Stimulated activated CD8-positive, alpha-beta memory T cell treated with anti-CD3 and anti-CD28 coated beads, Interleukin-15, amount 100 ng/mL, for 24 hours (primary cell): ENCODE results near the gene PLCH2.
"Not testable (repeated sequence)": the region's sequence is repeated elsewhere in the genome, so short reads cannot be mapped to it uniquely, and the experiment has no call there.

ENCODE experiments used
- DNase-seq: peaks from one replicate; pipeline ENCODE4 v3.0.0-alpha.2; 2020; ENCODE audit warnings: low read depth

PLCH2 gene

DNA sequence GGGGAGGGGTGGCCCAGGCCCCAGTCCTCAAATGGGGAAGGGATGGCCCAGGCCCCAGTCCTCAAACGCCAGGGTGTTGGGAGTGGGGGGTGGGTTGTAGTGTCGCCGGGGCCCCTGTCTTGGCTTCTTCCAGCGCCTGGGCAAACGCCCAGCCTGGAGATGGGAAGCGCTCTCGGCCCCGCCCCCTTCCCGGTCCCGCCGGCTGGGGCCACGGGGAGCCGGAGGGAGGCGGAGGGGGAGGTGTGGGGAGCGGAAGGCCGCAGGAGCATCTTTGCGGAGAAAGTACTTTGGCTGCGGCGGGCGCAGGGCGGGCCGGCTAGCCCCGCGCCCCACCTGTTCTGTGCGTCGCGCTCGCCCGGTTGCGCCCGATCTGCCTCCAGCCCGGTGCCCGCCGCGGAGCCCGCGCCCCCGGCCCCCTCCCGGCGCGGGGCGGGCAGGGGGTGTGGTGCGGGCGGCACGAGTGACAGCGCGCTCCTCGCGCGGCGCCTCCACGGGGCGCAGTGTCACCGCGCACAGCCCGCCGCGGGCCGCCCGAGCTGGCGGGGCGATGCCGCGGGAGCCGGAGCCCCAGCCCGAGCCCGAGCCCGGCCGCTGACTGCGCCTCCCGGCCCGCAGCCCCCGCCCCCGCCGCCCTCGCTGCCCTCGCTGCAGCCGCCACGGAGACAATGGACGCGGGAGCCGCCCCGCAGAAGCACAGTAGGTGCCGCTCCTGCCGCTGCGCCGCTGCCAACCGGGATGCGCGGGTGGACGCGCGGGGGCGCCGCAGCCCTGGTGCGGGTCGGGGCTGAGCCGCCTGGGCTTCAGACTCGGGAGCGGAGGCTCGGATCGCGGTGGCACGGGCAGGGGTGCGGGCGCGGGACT lies 32.6 kb upstream of the PLCH2 start:
- no peak for DNase-seq

GRCh38 chr1:2444138-2444591 lies 31.9 kb upstream of the PLCH2 start:
- DNase-seq = no peak

DNA sequence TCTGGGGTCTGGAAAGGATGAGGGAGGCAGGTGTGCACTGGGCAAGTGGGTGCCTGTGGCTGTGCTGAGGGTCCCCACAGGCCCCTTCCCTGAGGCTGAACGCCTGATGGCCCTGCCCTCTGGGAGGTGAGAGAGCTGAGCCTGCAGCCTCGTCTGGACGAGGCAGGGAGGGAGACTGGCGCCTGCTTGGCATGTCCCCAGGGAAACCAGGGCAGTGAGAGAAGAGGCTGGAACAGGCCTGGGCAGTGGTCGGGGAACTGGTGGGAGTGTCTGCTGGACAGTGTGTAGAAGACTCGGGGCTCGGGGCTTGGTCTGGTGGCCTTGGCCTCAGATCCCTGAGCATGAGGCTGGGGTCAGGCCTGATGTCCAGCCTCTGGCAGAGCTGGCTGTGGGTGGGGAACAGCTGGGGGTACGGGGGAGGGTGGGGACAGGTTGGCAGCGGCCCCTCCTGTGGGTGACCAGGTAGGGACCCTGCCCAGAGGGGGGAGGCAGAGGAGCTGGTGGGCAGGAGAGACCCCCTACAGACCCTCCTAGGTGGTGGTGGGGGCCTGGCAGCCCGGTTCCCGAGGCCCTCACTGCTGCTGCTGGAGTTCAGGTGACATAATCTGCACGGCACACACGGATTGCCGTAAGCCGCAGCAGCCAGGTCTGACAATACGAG lies 30.8 kb upstream of the PLCH2 start:
- DNase-seq = no peak

- no peak for DNase-seq
These were observed 30.3 kb upstream of the PLCH2 start for GRCh38 chr1:2445823-2446215.

DNA sequence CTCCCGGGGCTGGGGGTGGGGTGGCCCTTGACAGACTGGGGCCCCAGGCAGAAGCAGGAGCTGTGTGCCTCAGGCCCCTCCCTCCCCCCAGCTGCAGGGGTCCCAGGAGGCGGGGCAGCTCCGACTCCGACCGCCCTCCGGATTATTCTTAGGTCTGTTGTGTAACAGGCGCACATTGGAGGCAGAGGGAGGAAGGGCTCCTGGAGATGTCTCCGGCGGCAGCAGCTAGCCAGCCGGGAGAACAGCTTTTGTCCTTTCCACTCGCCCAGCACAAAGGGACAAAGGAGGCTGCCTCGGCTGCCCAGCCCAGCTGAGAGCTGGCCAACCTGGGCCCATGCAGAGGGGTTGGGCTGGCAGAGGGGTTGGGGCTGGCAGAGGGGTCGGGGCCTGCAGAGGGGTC lies 29.7 kb upstream of the PLCH2 start:
- no peak for DNase-seq

DNA sequence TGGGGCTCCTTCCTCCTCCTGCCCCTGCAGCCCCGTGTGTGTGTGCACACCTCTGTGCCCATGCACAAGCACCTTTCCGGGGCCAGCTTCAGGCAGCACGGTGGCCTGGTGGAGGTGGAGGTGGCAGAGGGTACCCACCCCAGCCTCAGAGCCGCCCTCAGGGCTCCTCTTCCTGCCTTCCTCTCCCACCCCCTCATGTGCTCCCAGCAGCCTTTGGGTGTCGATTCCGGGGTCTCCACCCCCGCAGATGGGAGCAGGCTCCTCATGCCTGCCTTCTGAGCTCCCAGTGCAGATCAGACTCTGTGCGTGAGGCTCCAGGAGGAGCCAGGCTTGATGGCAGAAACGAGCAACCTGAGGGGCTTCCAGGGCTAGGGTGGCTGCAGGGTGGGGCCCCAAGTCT lies 29.2 kb upstream of the PLCH2 start:
- no peak for DNase-seq

DNA sequence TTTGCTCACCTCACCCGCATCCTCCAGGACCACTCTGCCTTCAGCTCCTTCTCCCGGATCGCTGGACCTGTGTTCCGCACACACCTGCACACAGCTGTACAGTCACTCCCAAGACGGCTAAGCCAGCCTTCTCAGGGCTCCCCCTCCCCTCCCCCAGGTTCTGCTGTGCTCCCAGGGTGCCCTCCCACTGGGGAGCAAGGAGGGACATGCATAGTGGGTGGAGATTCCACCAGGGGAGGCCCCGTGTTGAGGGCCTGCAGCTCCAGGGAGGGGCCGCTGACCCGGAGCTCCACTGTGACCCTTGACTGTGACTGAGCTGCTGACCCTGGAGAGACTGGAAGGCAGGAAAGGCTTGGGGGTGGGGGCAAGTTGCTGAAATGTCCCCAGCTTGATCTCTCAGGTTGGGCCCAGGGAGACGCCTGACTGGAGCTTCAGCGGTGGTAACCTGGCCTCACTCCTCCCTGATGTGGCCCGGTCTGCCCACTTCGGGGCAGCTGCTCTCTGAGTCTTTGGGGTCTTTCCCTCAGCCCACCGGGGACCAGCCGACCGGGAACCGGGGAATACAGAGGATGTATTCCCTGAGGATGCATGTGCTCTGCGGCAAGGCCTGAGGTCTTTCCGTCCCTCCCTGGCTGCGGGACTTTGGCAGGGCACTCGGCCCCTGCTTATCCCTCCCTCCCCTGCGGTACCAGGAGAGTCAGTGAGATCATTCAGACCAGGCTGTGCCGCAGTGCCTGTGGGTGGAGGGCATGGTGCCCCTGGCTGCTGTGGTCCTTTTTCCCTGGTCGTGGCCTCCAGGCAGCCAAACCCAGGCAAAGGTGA lies 28.6 kb upstream of the PLCH2 start:
- no peak for DNase-seq

- DNase-seq = no peak
These were observed 28.0 kb upstream of the PLCH2 start for GRCh38 chr1:2448098-2448445.

- DNase-seq = no peak
These were observed 26.2 kb upstream of the PLCH2 start for GRCh38 chr1:2449636-2450454.

DNA sequence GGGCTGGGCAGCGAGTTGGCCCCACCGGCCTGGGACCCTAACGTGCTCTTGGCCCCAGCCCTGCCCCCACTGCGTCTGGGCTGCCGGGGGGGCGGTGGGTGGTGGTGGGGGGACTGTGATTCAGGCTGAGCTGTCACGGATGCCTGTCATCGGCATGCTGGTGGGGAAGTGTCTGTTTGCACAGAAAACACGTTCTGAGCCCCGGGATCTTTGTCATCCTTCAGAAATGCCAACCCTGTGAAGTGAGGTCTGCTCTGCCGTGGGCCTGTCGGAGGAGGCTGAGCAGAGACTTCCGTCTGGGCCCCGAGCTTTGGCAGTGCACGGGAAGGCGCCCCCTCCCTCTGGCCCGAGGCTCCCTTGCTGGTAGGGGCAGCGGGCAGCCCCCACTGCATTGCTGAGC lies 24.3 kb upstream of the PLCH2 start:
- DNase-seq = no peak

DNA sequence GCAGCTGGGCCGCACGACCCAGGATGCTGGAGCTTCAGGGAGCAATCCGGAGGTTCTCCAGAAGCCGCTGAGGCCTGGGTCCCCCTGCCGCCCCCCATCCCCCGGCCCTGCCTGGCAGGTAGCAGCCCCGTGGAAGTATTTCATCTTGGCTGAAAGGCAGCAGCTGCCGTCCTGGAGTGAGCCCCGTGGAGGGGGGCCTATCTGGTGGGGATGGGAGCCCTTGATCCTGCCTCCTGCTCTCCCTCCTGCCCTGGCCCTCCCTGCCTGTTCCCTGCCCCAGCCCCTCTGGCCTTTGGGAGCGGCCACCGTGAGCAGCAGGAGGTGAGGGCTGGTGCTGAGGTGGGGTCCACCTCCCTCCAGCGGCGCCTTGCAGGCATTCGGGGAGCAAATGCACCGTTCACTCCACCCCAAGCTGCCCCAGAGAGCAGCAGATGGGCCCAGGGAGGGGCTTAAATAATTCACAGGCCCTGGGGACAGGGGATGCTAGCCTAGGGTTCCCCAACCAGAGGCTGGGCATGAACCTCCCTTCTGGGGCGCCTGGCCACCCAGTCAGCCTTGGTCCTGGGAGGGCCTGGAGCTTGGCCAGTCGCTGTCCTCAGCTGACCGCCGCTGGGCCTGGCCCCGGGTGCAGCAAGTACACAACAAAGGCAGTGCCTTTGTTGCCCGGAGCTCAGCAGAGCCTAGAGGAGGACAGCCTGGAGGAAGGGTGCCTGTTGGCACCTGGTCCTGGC lies 23.7 kb upstream of the PLCH2 start:
- DNase-seq = no peak

- no peak for DNase-seq
These were observed 23.2 kb upstream of the PLCH2 start for GRCh38 chr1:2452932-2453315.

DNA sequence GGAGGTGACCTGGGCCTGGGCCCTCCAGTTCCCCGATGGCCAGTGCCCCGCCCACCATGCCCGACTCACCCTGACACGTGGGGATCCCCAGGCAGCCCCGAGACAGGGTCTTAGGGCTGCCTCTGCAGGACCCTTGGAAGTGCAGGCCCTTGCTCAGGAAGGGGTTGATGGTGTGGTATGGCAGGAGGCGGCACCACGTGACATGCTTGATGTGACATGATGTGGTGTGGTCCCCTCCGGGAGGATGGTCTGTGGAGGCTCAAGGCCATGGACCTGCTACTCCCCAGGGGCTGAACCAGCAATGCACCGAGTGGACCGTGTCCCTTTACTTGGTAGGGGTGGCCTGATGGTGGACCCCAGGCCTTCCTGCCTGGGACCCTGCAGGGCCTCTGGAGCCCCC lies 21.9 kb upstream of the PLCH2 start:
- no peak for DNase-seq

DNA sequence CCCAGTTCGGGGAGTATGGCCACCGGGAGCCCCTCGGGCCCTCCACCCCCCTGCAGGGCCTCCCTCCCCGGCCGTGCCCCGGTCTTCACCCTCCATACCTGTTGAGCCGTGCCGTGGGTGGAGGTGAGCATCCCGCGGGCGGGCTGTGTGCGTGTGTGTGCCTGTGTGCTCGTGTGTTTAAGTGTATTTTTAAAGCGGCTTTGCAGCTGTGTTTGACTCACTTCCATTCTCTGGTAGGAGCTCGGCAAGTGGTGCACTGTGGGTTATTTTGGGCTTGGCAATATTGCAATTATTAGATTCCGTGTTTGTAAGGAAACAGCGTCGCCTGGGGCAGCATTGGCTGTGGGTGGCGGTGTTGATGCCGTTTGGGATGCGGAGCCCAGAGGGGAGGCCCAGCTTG lies 20.3 kb upstream of the PLCH2 start:
- no peak for DNase-seq

DNA sequence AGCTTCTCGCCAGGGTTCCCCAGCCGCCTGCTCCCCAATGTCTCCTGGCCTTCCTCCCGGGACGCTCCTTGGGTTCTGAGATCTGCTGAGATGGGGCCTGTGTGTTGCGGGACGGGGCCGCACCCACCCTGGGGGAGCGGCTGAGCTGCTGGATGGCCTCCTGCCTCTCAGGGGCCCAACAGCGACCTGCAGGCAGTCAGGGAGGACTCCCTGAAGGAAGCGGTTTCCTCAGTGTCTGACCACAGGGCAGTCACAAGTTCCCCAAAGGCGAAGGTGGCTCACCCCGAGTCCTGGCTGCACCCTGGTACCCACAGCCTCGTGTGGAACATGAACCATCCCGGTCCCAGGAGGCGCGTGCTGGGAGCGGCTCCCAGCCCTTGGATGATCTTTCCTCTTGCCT lies 18.6 kb upstream of the PLCH2 start:
- no peak for DNase-seq

- DNase-seq = no peak
These were observed 17.4 kb upstream of the PLCH2 start for GRCh38 chr1:2458687-2459086.

DNA sequence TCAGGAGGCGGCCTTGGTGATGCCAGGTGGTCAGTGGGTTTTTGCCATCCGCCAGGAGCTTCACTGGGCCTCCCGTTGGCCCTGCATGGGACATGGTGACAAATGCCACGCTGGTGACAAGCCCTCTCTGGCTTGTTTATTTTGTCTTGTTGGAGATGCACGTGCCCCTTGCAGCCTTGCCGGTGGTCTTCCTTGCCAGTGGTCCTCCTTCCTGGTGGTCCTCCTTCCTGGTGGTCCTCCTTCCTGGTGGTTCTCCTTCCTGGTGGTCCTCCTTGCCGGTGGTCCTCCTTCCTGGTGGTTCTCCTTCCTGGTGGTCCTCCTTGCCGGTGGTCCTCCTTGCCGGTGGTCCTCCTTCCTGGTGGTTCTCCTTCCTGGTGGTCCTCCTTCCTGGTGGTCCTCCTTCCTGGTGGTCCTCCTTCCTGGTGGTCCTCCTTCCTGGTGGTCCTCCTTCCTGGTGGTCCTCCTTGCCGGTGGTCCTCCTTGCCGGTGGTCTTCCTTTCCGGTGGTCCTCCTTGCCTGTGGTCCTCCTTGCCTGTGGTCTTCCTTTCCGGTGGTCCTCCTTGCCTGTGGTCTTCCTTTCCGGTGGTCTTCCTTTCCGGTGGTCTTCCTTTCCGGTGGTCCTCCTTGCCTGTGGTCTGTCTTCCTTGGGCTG lies 16.9 kb upstream of the PLCH2 start:
- DNase-seq = not testable (repeated sequence)

DNA sequence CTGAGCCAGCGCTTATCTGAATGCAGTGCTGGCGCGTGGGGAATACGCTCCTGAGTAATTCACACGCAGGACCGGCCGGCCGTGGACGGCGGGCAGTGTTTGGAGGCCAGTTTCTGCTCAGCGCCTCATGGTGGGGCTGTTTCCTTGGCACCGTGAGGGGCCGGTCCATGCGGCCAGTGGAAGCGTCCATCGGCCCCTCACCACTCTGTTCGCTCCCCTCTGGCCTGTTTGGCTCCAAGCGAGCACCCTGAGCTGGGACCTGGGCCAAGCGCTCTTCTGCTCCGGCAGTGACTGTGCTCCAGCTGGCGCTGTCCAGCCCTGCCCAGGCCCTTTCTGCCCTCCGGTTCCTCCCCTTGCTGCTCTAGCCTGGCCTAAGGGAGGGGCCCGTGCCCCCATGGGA lies 16.3 kb upstream of the PLCH2 start:
- no peak for DNase-seq

DNA sequence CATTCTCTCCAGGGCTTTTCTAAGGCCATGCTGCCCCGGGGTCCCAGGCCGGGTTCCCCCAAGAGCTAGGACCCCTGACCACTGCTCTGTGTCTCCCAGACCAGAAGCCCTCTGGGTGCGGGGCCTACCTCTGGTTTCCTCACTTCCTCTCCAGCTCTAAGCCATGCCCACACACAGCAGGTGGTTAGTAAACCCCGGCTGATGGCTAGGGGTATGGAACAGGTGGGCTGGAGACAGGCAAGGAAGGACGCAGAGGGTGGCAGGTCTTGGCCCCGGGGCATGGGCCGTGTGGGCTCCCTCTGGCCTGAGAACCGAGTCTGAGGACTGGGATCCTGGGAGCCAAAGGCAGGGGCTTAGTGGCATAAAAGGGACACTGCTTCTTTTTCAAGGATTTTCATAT lies 15.9 kb upstream of the PLCH2 start:
- no peak for DNase-seq

DNA sequence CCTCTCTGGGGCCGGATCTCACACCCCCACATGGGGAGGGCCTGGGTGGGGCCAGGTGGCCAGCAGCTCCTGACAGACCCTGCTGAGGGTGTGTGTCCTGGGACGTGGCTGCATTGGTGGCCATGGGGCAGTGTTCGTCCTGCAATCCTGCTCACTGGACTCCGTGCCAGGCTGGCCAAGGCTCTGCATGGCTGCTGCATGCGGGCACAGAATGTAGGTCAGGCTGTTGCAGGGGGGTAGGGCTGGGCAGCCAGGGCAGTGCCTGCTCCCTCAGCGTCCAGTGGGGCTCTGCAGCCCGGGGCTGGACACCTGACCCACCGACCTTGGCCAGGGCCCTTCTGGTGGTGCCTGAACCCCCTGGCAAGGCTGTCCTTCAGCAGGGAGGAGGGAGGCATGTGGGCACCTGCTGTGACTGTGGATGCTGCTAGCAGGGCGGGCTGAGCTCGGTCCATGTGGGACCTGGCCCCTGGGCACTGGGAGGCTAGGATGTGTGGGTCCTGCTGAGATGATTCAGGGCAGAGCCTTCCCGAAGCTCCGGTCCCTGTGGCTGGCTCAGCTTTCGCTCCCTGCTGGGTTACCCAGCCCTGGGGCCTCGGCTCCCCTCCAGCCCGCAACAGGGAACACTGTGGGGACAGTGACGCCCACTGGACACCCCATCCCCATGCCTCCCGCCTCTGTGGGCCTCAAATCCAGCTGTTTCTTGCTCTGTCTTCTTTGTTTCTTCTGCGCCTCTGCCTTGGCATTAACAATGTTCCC lies 14.9 kb upstream of the PLCH2 start:
- no peak for DNase-seq
